Common myeloid progenitor, CD34-positive (primary cell): ENCODE results near the gene CHML.

Experiments
- CTCF ChIA-PET: fragments of 350-600 bp; sonication (Branson Sonifier 250); formaldehyde crosslinking; loops from one replicate; lab custom pipeline; 2021; ENCODE audit warnings: antibody characterized with exemption; lab: Charles Lee
- POLR2A ChIA-PET: fragments of 350-600 bp; sonication (Branson Sonifier 250); formaldehyde crosslinking; loops from one replicate; lab custom pipeline; 2021; ENCODE audit warnings: antibody characterized with exemption; lab: Charles Lee
- DNase-seq, 3 donors: peaks; one replicate each; pipeline versions ENCODE4 v3.0.0 to v3.0.0-alpha.2; 2013
- H3K27ac ChIP-seq, 2 experiments: 1 replicate in 1 of 2; 2 replicates in 1 of 2; pipeline ENCODE4 v1.7.0; 2013; ENCODE audit warnings: inconsistent platforms in 2 of 2, low read length in 2 of 2, mild to moderate bottlenecking in 2 of 2, low read depth in 1 of 2, moderate library complexity in 1 of 2; ENCODE audit not compliant: severe bottlenecking in 2 of 2, insufficient read depth in 1 of 2, poor library complexity in 1 of 2
- H3K27me3 ChIP-seq, 5 experiments: replicated peaks in 2 of 5; 1 replicate in 3 of 5; 2 replicates in 2 of 5; pipeline versions ENCODE4 v1.6.1 to v1.7.0; 2013; ENCODE audit warnings: low read length in 4 of 5, mild to moderate bottlenecking in 2 of 5, moderate library complexity in 2 of 5, inconsistent platforms in 1 of 5; ENCODE audit not compliant: insufficient read depth in 5 of 5, control insufficient read depth in 4 of 5
- H3K36me3 ChIP-seq, 4 experiments: 1 replicate in 2 of 4; 2 replicates in 2 of 4; pipeline versions ENCODE4 v1.6.1 to v1.7.0; 2013; ENCODE audit warnings: low read length in 3 of 4, control low read depth in 1 of 4, mild to moderate bottlenecking in 1 of 4; ENCODE audit not compliant: control insufficient read depth in 4 of 4, insufficient read depth in 4 of 4
- H3K4me1 ChIP-seq, 4 experiments: 1 replicate in 3 of 4; 2 replicates in 1 of 4; pipeline versions ENCODE4 v1.6.1 to v1.7.1; 2013; ENCODE audit warnings: low read length in 3 of 4, mild to moderate bottlenecking in 3 of 4, control low read depth in 1 of 4, inconsistent platforms in 1 of 4, moderate library complexity in 1 of 4; ENCODE audit not compliant: control insufficient read depth in 4 of 4, insufficient read depth in 4 of 4; ENCODE audit errors: control extremely low read depth in 1 of 4
- H3K4me3 ChIP-seq, 7 experiments: 1 replicate in 4 of 7; 2 replicates in 3 of 7; pipeline versions ENCODE4 v1.5.1 to v1.7.0; 2013; ENCODE audit warnings: mild to moderate bottlenecking in 7 of 7, low read length in 6 of 7, moderate library complexity in 6 of 7, inconsistent platforms in 2 of 7, low read depth in 2 of 7, control low read depth in 1 of 7; ENCODE audit not compliant: insufficient read depth in 4 of 7, control insufficient read depth in 1 of 7; ENCODE audit errors: extremely low read depth in 1 of 7
- H3K9me3 ChIP-seq, 5 experiments: 1 replicate in 4 of 5; 2 replicates in 1 of 5; pipeline versions ENCODE4 v1.6.1 to v1.7.1; 2013; ENCODE audit warnings: low read length in 4 of 5, mild to moderate bottlenecking in 2 of 5, inconsistent platforms in 1 of 5, low read depth in 1 of 5, moderate library complexity in 1 of 5; ENCODE audit not compliant: control insufficient read depth in 4 of 5, insufficient read depth in 2 of 5; ENCODE audit errors: control extremely low read depth in 1 of 5
- WGBS: methylation state at CpG from one replicate; pipeline ENCODE4 v1.1.5; 2013; ENCODE audit not compliant: insufficient coverage; 5-methylcytosine and 5-hydroxymethylcytosine counted together

The CHML gene

GRCh38 chr1:241647658-241648057 is 7.5 kb upstream of the CHML start:
- H3K36me3 ChIP-seq, result no peaks in the 10 kb centered on the region
- H3K4me3 ChIP-seq, result no peak overlapping the region
- H3K27ac ChIP-seq, result no peak overlapping the region
- WGBS, result 100% methylated on average over 1 of the region's 1 CpG
- CTCF ChIA-PET, result no interaction called here
- H3K27me3 ChIP-seq, result peaks cover 0 to 3% (median 0%) of the 10 kb centered on the region in 5 experiments
- H3K4me1 ChIP-seq, result no peaks in the 10 kb centered on the region
- DNase-seq, result no peak
- POLR2A ChIA-PET, result no interaction called here
- H3K9me3 ChIP-seq, result peaks cover 0 to 3% (median 0%) of the 10 kb centered on the region in 5 experiments

- DNase-seq, result no peak
- H3K9me3 ChIP-seq, result peaks cover 0 to 6% (median 0%) of the 10 kb centered on the region in 5 experiments
- CTCF ChIA-PET, result interaction anchor here (1.2 kb wide), 1 partner anchor 9 kb away, joined by 3 read pairs; no protein-coding TSS in a partner anchor
- H3K27ac ChIP-seq, result no peak overlapping the region
- POLR2A ChIA-PET, result no interaction called here
- no peak overlapping the region for H3K4me3 ChIP-seq
- no peaks in the 10 kb centered on the region for H3K4me1 ChIP-seq
- H3K27me3 ChIP-seq, result peaks cover 0 to 3% (median 0%) of the 10 kb centered on the region in 5 experiments
- H3K36me3 ChIP-seq, result no peaks in the 10 kb centered on the region
- 94% methylated on average over 3 of the region's 7 CpGs for WGBS
Observed at GRCh38 chr1:241646201-241646600, 6.0 kb upstream of the CHML start.

- no peak for DNase-seq
- Histone ChIP-seq H3K27me3 (peaks cover 0 to 1% (median 0%) of the 10 kb centered on the region in 5 experiments), H3K36me3 (no peaks in the 10 kb centered on the region), H3K9me3 (peaks cover 0 to 6% (median 0%) of the 10 kb centered on the region in 5 experiments), H3K4me1 (peaks cover 0 to 5% (median 0%) of the 10 kb centered on the region in 4 experiments), H3K4me3 (no peak overlapping the region), H3K27ac (no peak overlapping the region)
- ChIA-PET CTCF (no interaction called here), POLR2A (no interaction called here)
- WGBS, result no CpG with 5 or more reads among the region's 4 CpGs
Observed at GRCh38 chr1:241645199-241645598, 5.0 kb upstream of the CHML start.

GRCh38 chr1:241644259-241644658 is 4.1 kb upstream of the CHML start:
- no peaks in the 10 kb centered on the region for H3K36me3 ChIP-seq
- H3K4me3 ChIP-seq, result no peak overlapping the region
- DNase-seq, result no peak
- H3K4me1 ChIP-seq, result peaks cover 0 to 6% (median 0%) of the 10 kb centered on the region in 4 experiments
- H3K27me3 ChIP-seq, result no peaks in the 10 kb centered on the region
- ChIA-PET CTCF (interaction anchor here (0.6 kb wide), 1 partner anchor 33 kb away, joined by 3 read pairs; no protein-coding TSS in a partner anchor), POLR2A (no interaction called here)
- peaks cover 0 to 6% (median 0%) of the 10 kb centered on the region in 5 experiments for H3K9me3 ChIP-seq
- WGBS, result no CpG with 5 or more reads among the region's 2 CpGs
- H3K27ac ChIP-seq, result no peak overlapping the region

GRCh38 chr1:241642593-241642944 is 2.4 kb upstream of the CHML start:
- Histone ChIP-seq H3K27ac (no peak overlapping the region), H3K9me3 (peaks cover 0 to 6% (median 0%) of the 10 kb centered on the region in 5 experiments), H3K36me3 (no peaks in the 10 kb centered on the region), H3K4me1 (peaks cover 2 to 23% (median 13%) of the 10 kb centered on the region in 4 experiments), H3K27me3 (no peaks in the 10 kb centered on the region), H3K4me3 (no peak overlapping the region)
- ChIA-PET POLR2A (no interaction called here), CTCF (interaction anchor here (1.6 kb wide), 1 partner anchor 11 kb away, joined by 4 read pairs; no protein-coding TSS in a partner anchor)
- no peak for DNase-seq
- 100% methylated on average over 1 of the region's 1 CpG for WGBS

- ChIA-PET POLR2A (no interaction called here), CTCF (interaction anchor here (0.9 to 1.6 kb wide), 2 partner anchors 12 to 193 kb away, joined by 3 to 4 read pairs; no protein-coding TSS in a partner anchor)
- Histone ChIP-seq H3K27ac (no peak overlapping the region), H3K4me1 (peaks cover 8 to 28% (median 18%) of the 10 kb centered on the region in 4 experiments), H3K4me3 (no peak overlapping the region), H3K27me3 (no peaks in the 10 kb centered on the region), H3K9me3 (peaks cover 0 to 6% (median 0%) of the 10 kb centered on the region in 5 experiments), H3K36me3 (no peaks in the 10 kb centered on the region)
- 98% methylated on average over 7 of the region's 12 CpGs for WGBS
- DNase-seq, result no peak
Observed at GRCh38 chr1:241641773-241642592, 1.8 kb upstream of the CHML start.
